BLaER1 (cell line): Measurements from ENCODE around the gene BPGM.

Source experiments
- H3K27ac ChIP-seq: shearing (Covaris generic); formaldehyde crosslinking; 2 replicates; pipeline ENCODE4 v1.8.1; 2022
- H3K27me3 ChIP-seq: shearing (Covaris generic); formaldehyde crosslinking; 2 replicates; pipeline ENCODE4 v1.8.1; 2022
- H3K36me3 ChIP-seq: shearing (Covaris generic); formaldehyde crosslinking; 2 replicates; pipeline ENCODE4 v1.8.1; 2022
- H3K4me1 ChIP-seq: shearing (Covaris generic); formaldehyde crosslinking; 2 replicates; pipeline ENCODE4 v1.8.1; 2022
- H3K4me2 ChIP-seq: shearing (Covaris generic); formaldehyde crosslinking; 2 replicates; pipeline ENCODE4 v1.8.1; 2022
- H3K4me3 ChIP-seq: shearing (Covaris generic); formaldehyde crosslinking; 2 replicates; pipeline ENCODE4 v1.8.1; 2022
- H3K9ac ChIP-seq: shearing (Covaris generic); formaldehyde crosslinking; 2 replicates; pipeline ENCODE4 v1.8.1; 2022
- H3K9me3 ChIP-seq: shearing (Covaris generic); formaldehyde crosslinking; 2 replicates; pipeline ENCODE4 v1.8.1; 2022
- H4K20me1 ChIP-seq: shearing (Covaris generic); formaldehyde crosslinking; 2 replicates; pipeline ENCODE4 v1.8.1; 2022
- Cebpa-rat ChIP-seq: shearing (Covaris generic); IDR thresholded peaks from 2 replicates; pipeline ENCODE4 v1.8.1; 2022

Gene BPGM

GRCh38 chr7:134726581-134726980 lies 79.9 kb downstream of the BPGM start:
- no peak overlapping the region for H3K4me2 ChIP-seq
- H3K36me3 ChIP-seq, result no peaks in the 10 kb centered on the region
- H3K9me3 ChIP-seq, result peaks cover 17% of the 10 kb centered on the region
- H3K27me3 ChIP-seq, result no peaks in the 10 kb centered on the region
- no peak overlapping the region for H3K4me3 ChIP-seq
- peaks cover 34% of the 10 kb centered on the region for H3K4me1 ChIP-seq
- H3K9ac ChIP-seq, result no peak overlapping the region
- H3K27ac ChIP-seq, result no peak overlapping the region
- no peak for TF ChIP-seq Cebpa-rat
- H4K20me1 ChIP-seq, result no peaks in the 10 kb centered on the region

GRCh38 chr7:134727711-134728110 lies 81.1 kb downstream of the BPGM start:
- Histone ChIP-seq H3K27ac (no peak overlapping the region), H3K9me3 (peaks cover 17% of the 10 kb centered on the region), H4K20me1 (no peaks in the 10 kb centered on the region), H3K36me3 (no peaks in the 10 kb centered on the region), H3K27me3 (no peaks in the 10 kb centered on the region), H3K4me2 (peak overlapping the region; percentile 48), H3K9ac (no peak overlapping the region), H3K4me1 (peaks cover 45% of the 10 kb centered on the region), H3K4me3 (no peak overlapping the region)
- no peak for TF ChIP-seq Cebpa-rat
